Measurements from ENCODE around the gene SMTNL2. TPM values are rescaled to one million over a fixed set of nuclear protein-coding genes. Genes with fewer than 3 reads are reported as not detected.

The SMTNL2 gene
- total RNA-seq, 2 experiments from 2014 or later, result not detected

- Histone ChIP-seq H3K36me3 (ENCODE audit: insufficient read depth, low read length) (no peaks in the 10 kb centered on the region), H3K9me3 (ENCODE audit: control insufficient read depth in 1 of 2, insufficient read depth in 1 of 2, low read length in 2 of 2) (no peaks in the 10 kb centered on the region), H3K4me1 (ENCODE audit: insufficient read depth, low read length) (no peaks in the 10 kb centered on the region), H3K27me3 (ENCODE audit: control insufficient read depth in 1 of 2, insufficient read depth in 2 of 2, low read length in 2 of 2) (peaks cover 0 to 13% of the 10 kb centered on the region in 2 experiments), H3K27ac (ENCODE audit: low read depth in 1 of 2, low read length in 2 of 2) (no peak overlapping the region), H3K4me3 (ENCODE audit: low read length) (no peak overlapping the region)
- no peak for ATAC-seq (ENCODE audit: poor library complexity)
- Mint-ChIP-seq H3K36me3 (ENCODE audit: low read depth) (no peaks in the 10 kb centered on the region), H3K27me3 (peaks cover 27% of the 10 kb centered on the region), H3K27ac (no peak overlapping the region), H3K4me3 (no peak overlapping the region), H3K9me3 (no peaks in the 10 kb centered on the region), H3K4me1 (ENCODE audit: low read depth) (no peaks in the 10 kb centered on the region)
- intact Hi-C loops (cut with DNase I, micrococcal nuclease), result no loop called here
- POLR2A ChIA-PET, result no interaction called here
- no peak for DNase-seq
- TF ChIP-seq CTCF (IDR thresholded peaks at IDR 0.05), result no peak
- CTCF ChIA-PET, result no interaction called here
Observed at GRCh38 chr17:4610162-4610561, 25.8 kb downstream of the SMTNL2 start.

- Mint-ChIP-seq H3K9me3 (no peaks in the 10 kb centered on the region), H3K27ac (no peak overlapping the region), H3K4me1 (ENCODE audit: low read depth) (no peaks in the 10 kb centered on the region), H3K27me3 (peaks cover 29% of the 10 kb centered on the region), H3K4me3 (no peak overlapping the region), H3K36me3 (ENCODE audit: low read depth) (no peaks in the 10 kb centered on the region)
- ChIA-PET CTCF (no interaction called here), POLR2A (no interaction called here)
- intact Hi-C loops (cut with DNase I, micrococcal nuclease), result no loop called here
- no peak for ATAC-seq (ENCODE audit: poor library complexity)
- peaks cover 0 to 13% of the 10 kb centered on the region in 2 experiments for H3K27me3 ChIP-seq (ENCODE audit: control insufficient read depth in 1 of 2, insufficient read depth in 2 of 2, low read length in 2 of 2)
- no peak overlapping the region for H3K27ac ChIP-seq (ENCODE audit: low read depth in 1 of 2, low read length in 2 of 2)
- DNase-seq, result no peak
- no peaks in the 10 kb centered on the region for H3K36me3 ChIP-seq (ENCODE audit: insufficient read depth, low read length)
- no peaks in the 10 kb centered on the region for H3K4me1 ChIP-seq (ENCODE audit: insufficient read depth, low read length)
- no peaks in the 10 kb centered on the region for H3K9me3 ChIP-seq (ENCODE audit: control insufficient read depth in 1 of 2, insufficient read depth in 1 of 2, low read length in 2 of 2)
- no peak for TF ChIP-seq CTCF (IDR thresholded peaks at IDR 0.05)
- no peak overlapping the region for H3K4me3 ChIP-seq (ENCODE audit: low read length)
Observed at GRCh38 chr17:4610656-4611055, 26.3 kb downstream of the SMTNL2 start.

- no peak overlapping the region for H3K4me3 Mint-ChIP-seq
- H3K9me3 ChIP-seq (ENCODE audit: control insufficient read depth in 1 of 2, insufficient read depth in 1 of 2, low read length in 2 of 2), result no peaks in the 10 kb centered on the region
- DNase-seq, result no peak
- no peaks in the 10 kb centered on the region for H3K4me1 Mint-ChIP-seq (ENCODE audit: low read depth)
- ChIA-PET POLR2A (no interaction called here), CTCF (no interaction called here)
- peaks cover 10% of the 10 kb centered on the region for H3K27me3 Mint-ChIP-seq
- H3K4me1 ChIP-seq (ENCODE audit: insufficient read depth, low read length), result no peaks in the 10 kb centered on the region
- TF ChIP-seq CTCF (IDR thresholded peaks at IDR 0.05), result no peak
- peaks cover 0 to 2% of the 10 kb centered on the region in 2 experiments for H3K27me3 ChIP-seq (ENCODE audit: control insufficient read depth in 1 of 2, insufficient read depth in 2 of 2, low read length in 2 of 2)
- H3K9me3 Mint-ChIP-seq, result no peaks in the 10 kb centered on the region
- H3K36me3 ChIP-seq (ENCODE audit: insufficient read depth, low read length), result no peaks in the 10 kb centered on the region
- no peak for ATAC-seq (ENCODE audit: poor library complexity)
- H3K4me3 ChIP-seq (ENCODE audit: low read length), result no peak overlapping the region
- intact Hi-C loops (cut with DNase I, micrococcal nuclease), result no loop called here
- H3K36me3 Mint-ChIP-seq (ENCODE audit: low read depth), result no peaks in the 10 kb centered on the region
- no peak overlapping the region for H3K27ac ChIP-seq (ENCODE audit: low read depth in 1 of 2, low read length in 2 of 2)
- H3K27ac Mint-ChIP-seq, result no peak overlapping the region
Observed at GRCh38 chr17:4616476-4616875, 32.1 kb downstream of the SMTNL2 start.
